C4-2B (cell line): Measurements from ENCODE around the gene CAMKK2.

ENCODE experiments used
- ZFX ChIP-seq: fragments of 450-650 bp; IDR thresholded peaks from 2 replicates; pipeline ENCODE4 v1.6.1; 2017
- TF ChIP-seq, protein P1 (sequence below): fragments of 450-650 bp; conservative IDR thresholded peaks from 2 replicates; pipeline ENCODE4 v1.5.1; 2017; ENCODE audit warnings: mild to moderate bottlenecking

DNA sequence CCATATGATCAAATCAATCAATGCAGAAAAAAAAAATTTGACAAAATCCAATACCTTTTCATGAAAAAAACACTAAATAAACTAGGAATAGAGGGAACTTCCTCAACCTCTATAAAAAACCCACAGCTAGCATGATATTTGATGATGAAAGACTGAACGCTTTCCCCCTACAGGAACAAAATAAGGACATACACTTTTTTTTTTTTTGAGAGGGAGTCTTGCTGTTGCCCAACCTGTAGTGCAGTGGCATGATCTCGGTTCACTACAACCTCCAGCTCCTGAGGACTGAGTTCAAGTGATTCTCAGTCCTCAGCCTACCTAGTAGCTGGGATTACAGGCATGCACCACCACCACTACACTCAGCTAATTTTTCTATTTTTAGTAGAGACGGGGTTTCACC is 17.9 kb upstream of the CAMKK2 start:
- TF ChIP-seq, protein P1, sequence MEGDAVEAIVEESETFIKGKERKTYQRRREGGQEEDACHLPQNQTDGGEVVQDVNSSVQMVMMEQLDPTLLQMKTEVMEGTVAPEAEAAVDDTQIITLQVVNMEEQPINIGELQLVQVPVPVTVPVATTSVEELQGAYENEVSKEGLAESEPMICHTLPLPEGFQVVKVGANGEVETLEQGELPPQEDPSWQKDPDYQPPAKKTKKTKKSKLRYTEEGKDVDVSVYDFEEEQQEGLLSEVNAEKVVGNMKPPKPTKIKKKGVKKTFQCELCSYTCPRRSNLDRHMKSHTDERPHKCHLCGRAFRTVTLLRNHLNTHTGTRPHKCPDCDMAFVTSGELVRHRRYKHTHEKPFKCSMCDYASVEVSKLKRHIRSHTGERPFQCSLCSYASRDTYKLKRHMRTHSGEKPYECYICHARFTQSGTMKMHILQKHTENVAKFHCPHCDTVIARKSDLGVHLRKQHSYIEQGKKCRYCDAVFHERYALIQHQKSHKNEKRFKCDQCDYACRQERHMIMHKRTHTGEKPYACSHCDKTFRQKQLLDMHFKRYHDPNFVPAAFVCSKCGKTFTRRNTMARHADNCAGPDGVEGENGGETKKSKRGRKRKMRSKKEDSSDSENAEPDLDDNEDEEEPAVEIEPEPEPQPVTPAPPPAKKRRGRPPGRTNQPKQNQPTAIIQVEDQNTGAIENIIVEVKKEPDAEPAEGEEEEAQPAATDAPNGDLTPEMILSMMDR: no peak
- no peak for TF ChIP-seq ZFX
